HUES64 (cell line): ENCODE results near the gene RUVBL1.

Experiments
- H3K27ac ChIP-seq: 2 replicates; pipeline ENCODE4 v1.7.0; 2013; ENCODE audit warnings: low read depth, low read length, inconsistent platforms
- H3K27me3 ChIP-seq: 2 replicates; pipeline ENCODE4 v1.6.1; 2013; ENCODE audit warnings: mild to moderate bottlenecking, low read length; ENCODE audit not compliant: insufficient read depth
- H3K36me3 ChIP-seq: 2 replicates; pipeline ENCODE4 v1.6.1; 2013; ENCODE audit warnings: mild to moderate bottlenecking, low read length; ENCODE audit not compliant: insufficient read depth
- H3K4me1 ChIP-seq: 2 replicates; pipeline ENCODE4 v1.6.1; 2013; ENCODE audit warnings: mild to moderate bottlenecking, low read length, moderate library complexity; ENCODE audit not compliant: insufficient read depth
- H3K4me3 ChIP-seq: 2 replicates; pipeline ENCODE4 v1.5.1; 2013; ENCODE audit warnings: mild to moderate bottlenecking, low read length, moderate library complexity
- H3K9ac ChIP-seq: 2 replicates; pipeline ENCODE4 v1.6.1; 2013; ENCODE audit warnings: mild to moderate bottlenecking, low read depth, low read length
- H3K9me3 ChIP-seq: 2 replicates; pipeline ENCODE4 v1.6.1; 2013; ENCODE audit warnings: low read depth, low read length; ENCODE audit not compliant: insufficient read depth
- WGBS: fragments of 150-250, 120-280 bp; methylation state at CpG from one replicate; pipeline ENCODE4 v1.1.7; 2013; ENCODE audit warnings: missing lambda C conversion rate; 5-methylcytosine and 5-hydroxymethylcytosine counted together

The RUVBL1 gene

GRCh38 chr3:128131897-128132646, 8.5 kb upstream of the RUVBL1 start:
- WGBS, result 87% methylated on average over 7 of the region's 7 CpGs

GRCh38 chr3:128128251-128128650, 4.6 kb upstream of the RUVBL1 start:
- Histone ChIP-seq H3K4me1 (no peaks in the 10 kb centered on the region), H3K9me3 (no peaks in the 10 kb centered on the region), H3K4me3 (no peak overlapping the region), H3K9ac (no peak overlapping the region), H3K27ac (no peak overlapping the region), H3K27me3 (peaks cover 14% of the 10 kb centered on the region; the same call in 1 of the 2 replicates), H3K36me3 (no peaks in the 10 kb centered on the region)
- 64% methylated on average over 1 of the region's 1 CpG for WGBS

More at GRCh38 chr3:128131897-128132646, 8.5 kb upstream of the RUVBL1 start:
- Histone ChIP-seq H3K27ac (no peak overlapping the region), H3K4me1 (no peaks in the 10 kb centered on the region), H3K9me3 (no peaks in the 10 kb centered on the region), H3K36me3 (no peaks in the 10 kb centered on the region), H3K9ac (no peak overlapping the region), H3K4me3 (no peak overlapping the region), H3K27me3 (peaks cover 18% of the 10 kb centered on the region; the same call in 1 of the 2 replicates)

- H3K27ac ChIP-seq, result no peak overlapping the region
- H3K9me3 ChIP-seq, result no peaks in the 10 kb centered on the region
- H3K4me1 ChIP-seq, result peaks cover 6% of the 10 kb centered on the region; the same call in 1 of the 2 replicates
- WGBS, result 79% methylated on average over 2 of the region's 2 CpGs
- H3K27me3 ChIP-seq, result peaks cover 14% of the 10 kb centered on the region; the same call in 1 of the 2 replicates
- H3K9ac ChIP-seq, result no peak overlapping the region
- no peak overlapping the region for H3K4me3 ChIP-seq
- H3K36me3 ChIP-seq, result no peaks in the 10 kb centered on the region
Measured at GRCh38 chr3:128127236-128127635, 3.6 kb upstream of the RUVBL1 start.

GRCh38 chr3:128123156-128123537, 465 bp downstream of the RUVBL1 start:
- H3K27me3 ChIP-seq, result peaks cover under 1% of the 10 kb centered on the region; the same call in 1 of the 2 replicates
- WGBS, result 0% methylated on average over 20 of the region's 22 CpGs
- peak overlapping the region; percentile 94 for H3K27ac ChIP-seq
- peaks cover 6% of the 10 kb centered on the region; the same call in 1 of the 2 replicates for H3K4me1 ChIP-seq
- H3K9me3 ChIP-seq, result no peaks in the 10 kb centered on the region
- H3K9ac ChIP-seq, result peak overlapping the region; percentile 98
- peak overlapping the region; percentile 91 for H3K4me3 ChIP-seq
- H3K36me3 ChIP-seq, result peaks cover 11% of the 10 kb centered on the region

GRCh38 chr3:128122013-128122412, 1.6 kb downstream of the RUVBL1 start:
- Histone ChIP-seq H3K4me3 (peak overlapping the region; percentile 91), H3K36me3 (peaks cover 23% of the 10 kb centered on the region), H3K4me1 (peaks cover 6% of the 10 kb centered on the region; the same call in 1 of the 2 replicates), H3K9ac (no peak overlapping the region), H3K27ac (no peak overlapping the region), H3K27me3 (no peaks in the 10 kb centered on the region), H3K9me3 (no peaks in the 10 kb centered on the region)
- WGBS, result 100% methylated on average over 1 of the region's 1 CpG

GRCh38 chr3:128113817-128114794, 9.5 kb downstream of the RUVBL1 start:
- Histone ChIP-seq H3K27ac (no peak overlapping the region), H3K9me3 (no peaks in the 10 kb centered on the region), H3K36me3 (peaks cover 86% of the 10 kb centered on the region), H3K9ac (no peak overlapping the region), H3K4me1 (no peaks in the 10 kb centered on the region), H3K27me3 (no peaks in the 10 kb centered on the region), H3K4me3 (no peak overlapping the region)
- 94% methylated on average over 9 of the region's 9 CpGs for WGBS

GRCh38 chr3:128112357-128112968, 11.1 kb downstream of the RUVBL1 start:
- WGBS, result 92% methylated on average over 7 of the region's 7 CpGs
- Histone ChIP-seq H3K27ac (no peak overlapping the region), H3K36me3 (peaks cover 87% of the 10 kb centered on the region), H3K27me3 (no peaks in the 10 kb centered on the region), H3K4me1 (no peaks in the 10 kb centered on the region), H3K9me3 (no peaks in the 10 kb centered on the region), H3K4me3 (no peak overlapping the region), H3K9ac (no peak overlapping the region)

- peaks cover 87% of the 10 kb centered on the region for H3K36me3 ChIP-seq
- H3K9me3 ChIP-seq, result no peaks in the 10 kb centered on the region
- H3K27me3 ChIP-seq, result no peaks in the 10 kb centered on the region
- no peaks in the 10 kb centered on the region for H3K4me1 ChIP-seq
- no peak overlapping the region for H3K27ac ChIP-seq
- H3K9ac ChIP-seq, result no peak overlapping the region
- no peak overlapping the region for H3K4me3 ChIP-seq
- WGBS, result 95% methylated on average over 5 of the region's 5 CpGs
Measured at GRCh38 chr3:128111147-128111546, 12.5 kb downstream of the RUVBL1 start.

GRCh38 chr3:128107834-128108233, 15.8 kb downstream of the RUVBL1 start:
- H3K4me3 ChIP-seq, result no peak overlapping the region
- H3K9me3 ChIP-seq, result no peaks in the 10 kb centered on the region
- 88% methylated on average over 8 of the region's 8 CpGs for WGBS
- H3K27me3 ChIP-seq, result no peaks in the 10 kb centered on the region
- peaks cover 89% of the 10 kb centered on the region for H3K36me3 ChIP-seq
- H3K9ac ChIP-seq, result no peak overlapping the region
- no peaks in the 10 kb centered on the region for H3K4me1 ChIP-seq
- H3K27ac ChIP-seq, result no peak overlapping the region

- no peak overlapping the region for H3K9ac ChIP-seq
- no peaks in the 10 kb centered on the region for H3K9me3 ChIP-seq
- peaks cover 17% of the 10 kb centered on the region; the same call in 1 of the 2 replicates for H3K4me1 ChIP-seq
- H3K36me3 ChIP-seq, result peaks cover 95% of the 10 kb centered on the region
- no peaks in the 10 kb centered on the region for H3K27me3 ChIP-seq
- H3K4me3 ChIP-seq, result no peak overlapping the region
- WGBS, result 95% methylated on average over 5 of the region's 5 CpGs
- no peak overlapping the region for H3K27ac ChIP-seq
Measured at GRCh38 chr3:128103136-128103676, 20.4 kb downstream of the RUVBL1 start.
